H9 (cell line): ENCODE data around the gene KCNIP1. TPM values are rescaled to one million over a fixed set of nuclear protein-coding genes. Genes with fewer than 3 reads are reported as not detected.

Source experiments
- DNase-seq: peaks from one replicate; pipeline ENCODE4 v3.0.0-alpha.2; 2017
- H2AFZ ChIP-seq: one replicate; pipeline ENCODE4 v1.6.1; 2013; ENCODE audit warnings: mild to moderate bottlenecking, low read length, control low read depth, moderate library complexity
- H2AK5ac ChIP-seq: 2 replicates; pipeline ENCODE4 v1.6.1; 2013; ENCODE audit warnings: low read length, control low read depth, mixed read lengths; ENCODE audit not compliant: insufficient read length
- H2BK120ac ChIP-seq: one replicate; pipeline ENCODE4 v1.6.1; 2013; ENCODE audit warnings: low read depth, mild to moderate bottlenecking, low read length, control low read depth, inconsistent platforms; ENCODE audit not compliant: poor library complexity, severe bottlenecking
- H2BK12ac ChIP-seq: 2 replicates; pipeline ENCODE4 v1.6.1; 2013; ENCODE audit warnings: low read length, control low read depth, mixed read lengths, low read depth; ENCODE audit not compliant: insufficient read length
- H2BK15ac ChIP-seq: 2 replicates; pipeline ENCODE4 v1.6.1; 2013; ENCODE audit warnings: low read depth, low read length, control low read depth
- H2BK20ac ChIP-seq: one replicate; pipeline ENCODE4 v1.6.1; 2013; ENCODE audit warnings: low read depth, mild to moderate bottlenecking, low read length, control low read depth, inconsistent platforms; ENCODE audit not compliant: poor library complexity, severe bottlenecking
- H2BK5ac ChIP-seq: 2 replicates; pipeline ENCODE4 v1.6.1; 2013; ENCODE audit warnings: low read length, control low read depth, mixed read lengths; ENCODE audit not compliant: insufficient read length
- H3K14ac ChIP-seq: 2 replicates; pipeline ENCODE4 v1.6.1; 2013; ENCODE audit warnings: low read length, control low read depth; ENCODE audit not compliant: insufficient read depth
- H3K18ac ChIP-seq: 2 replicates; pipeline ENCODE4 v1.6.1; 2013; ENCODE audit warnings: low read depth, mild to moderate bottlenecking, mixed read lengths, low read length, control low read depth; ENCODE audit not compliant: insufficient read length
- H3K23ac ChIP-seq: 2 replicates; pipeline ENCODE4 v1.6.1; 2013; ENCODE audit warnings: low read length, control low read depth, mixed read lengths, low read depth; ENCODE audit not compliant: insufficient read length
- H3K23me2 ChIP-seq: 2 replicates; pipeline ENCODE4 v1.6.1; 2013; ENCODE audit warnings: low read depth, mild to moderate bottlenecking, mixed read lengths, low read length, control low read depth; ENCODE audit not compliant: insufficient read length, poor library complexity, severe bottlenecking
- H3K27ac ChIP-seq: 2 replicates; pipeline ENCODE4 v1.5.1; 2013; ENCODE audit warnings: low read length, control low read depth, mixed read lengths, low read depth; ENCODE audit not compliant: insufficient read length
- H3K27me3 ChIP-seq: 2 replicates; pipeline ENCODE4 v1.6.1; 2013; ENCODE audit warnings: low read length, control low read depth, inconsistent platforms; ENCODE audit not compliant: insufficient read depth
- H3K4ac ChIP-seq: 2 replicates; pipeline ENCODE4 v1.6.1; 2013; ENCODE audit warnings: low read depth, mild to moderate bottlenecking, control low read depth, inconsistent platforms, low read length, moderate library complexity
- H3K4me1 ChIP-seq: 2 replicates; pipeline ENCODE4 v1.6.1; 2013; ENCODE audit warnings: low read length, control low read depth, inconsistent platforms; ENCODE audit not compliant: insufficient read depth
- H3K4me2 ChIP-seq: 2 replicates; pipeline ENCODE4 v1.6.1; 2013; ENCODE audit warnings: low read length, control low read depth, mixed read lengths; ENCODE audit not compliant: insufficient read length, insufficient read depth
- H3K56ac ChIP-seq: 2 replicates; pipeline ENCODE4 v1.6.1; 2013; ENCODE audit warnings: low read depth, mild to moderate bottlenecking, mixed read lengths, low read length, control low read depth; ENCODE audit not compliant: insufficient read length
- H3K79me1 ChIP-seq: 2 replicates; pipeline ENCODE4 v1.6.1; 2013; ENCODE audit warnings: low read depth, mild to moderate bottlenecking, moderate library complexity, low read length, control low read depth, inconsistent platforms; ENCODE audit not compliant: insufficient read depth, poor library complexity, severe bottlenecking
- H3K79me2 ChIP-seq: 2 replicates; pipeline ENCODE4 v1.6.1; 2013; ENCODE audit warnings: low read length, control low read depth, inconsistent platforms; ENCODE audit not compliant: insufficient read depth
- H3K9ac ChIP-seq: 2 replicates; pipeline ENCODE4 v1.6.1; 2013; ENCODE audit warnings: low read length, control low read depth, mixed read lengths; ENCODE audit not compliant: insufficient read length; ENCODE audit errors: extremely low read depth
- H3K9me3 ChIP-seq: one replicate; pipeline ENCODE4 v1.6.1; 2013; ENCODE audit warnings: low read depth, low read length, inconsistent platforms; ENCODE audit not compliant: control insufficient read depth
- H3T11ph ChIP-seq: one replicate; pipeline ENCODE4 v1.6.1; 2013; ENCODE audit warnings: mild to moderate bottlenecking, low read length, control low read depth, inconsistent platforms
- H4K20me1 ChIP-seq: one replicate; pipeline ENCODE4 v1.6.1; 2013; ENCODE audit not compliant: control insufficient read depth, insufficient read length, insufficient read depth
- H4K5ac ChIP-seq: 2 replicates; pipeline ENCODE4 v1.6.1; 2013; ENCODE audit warnings: low read depth, mild to moderate bottlenecking, mixed read lengths, low read length, control low read depth; ENCODE audit not compliant: insufficient read length
- H4K8ac ChIP-seq: replicated peaks from 2 replicates; pipeline ENCODE4 v1.6.1; 2013; ENCODE audit warnings: low read length, control low read depth, mixed read lengths, low read depth; ENCODE audit not compliant: insufficient read length
- H4K91ac ChIP-seq: 2 replicates; pipeline ENCODE4 v1.6.1; 2013; ENCODE audit warnings: low read depth, mild to moderate bottlenecking, moderate library complexity, mixed read lengths, low read length, control low read depth; ENCODE audit not compliant: insufficient read length
- H3K27ac Mint-ChIP-seq, 3 experiments: 2 replicates in 2 of 3; 3 replicates in 1 of 3; pipeline ENCODE4 v1.8.0; 2020 to 2021; ENCODE audit warnings: mixed read lengths in 3 of 3, mild to moderate bottlenecking in 1 of 3, moderate library complexity in 1 of 3
- H3K27me3 Mint-ChIP-seq: 2 replicates; pipeline ENCODE4 v1.8.0; 2021; ENCODE audit warnings: low read depth, mild to moderate bottlenecking, moderate library complexity, mixed read lengths
- H3K36me3 Mint-ChIP-seq, 3 experiments: 2 replicates in 2 of 3; 3 replicates in 1 of 3; pipeline ENCODE4 v1.8.0; 2020 to 2021; ENCODE audit warnings: low read depth in 3 of 3, mixed read lengths in 3 of 3; ENCODE audit not compliant: insufficient read depth in 1 of 3
- H3K4me1 Mint-ChIP-seq, 2 experiments: 2 replicates each; pipeline ENCODE4 v1.8.0; 2020; ENCODE audit warnings: mixed read lengths in 2 of 2
- H3K4me3 Mint-ChIP-seq, 2 experiments: 2 replicates in 1 of 2; 3 replicates in 1 of 2; pipeline ENCODE4 v1.8.0; 2020 to 2021; ENCODE audit warnings: mild to moderate bottlenecking in 2 of 2, mixed read lengths in 2 of 2, moderate library complexity in 1 of 2
- H3K9me3 Mint-ChIP-seq, 2 experiments: 2 replicates in 1 of 2; 3 replicates in 1 of 2; pipeline ENCODE4 v1.8.0; 2020; ENCODE audit warnings: mild to moderate bottlenecking in 2 of 2, mixed read lengths in 2 of 2, moderate library complexity in 1 of 2
- CTCF ChIP-seq: fragments of 200-600 bp; sonication (generic); conservative IDR thresholded peaks from 3 replicates; pipeline ENCODE4 v1.8.0; 2021; ENCODE audit warnings: antibody characterized with exemption, mild to moderate bottlenecking
- WGBS: extraction: QIAGEN DNeasy Blood & Tissue Kit; methylation state at CpG from one replicate; pipeline ENCODE4 v1.1.7; 2013; ENCODE audit warnings: missing lambda C conversion rate, low lambda C conversion rate, mixed read lengths; ENCODE audit not compliant: insufficient read length; ENCODE audit errors: extremely low coverage; 5-methylcytosine and 5-hydroxymethylcytosine counted together
- total RNA-seq: library from RNA; stranded (reverse); gene quantifications from 2 replicates; pipeline ENCODE4 v1.2.1, GENCODE V29; 2021

KCNIP1 gene
- total RNA-seq, 1 experiment from 2014 or later = 0.63 TPM

- Histone ChIP-seq H3K14ac (peak overlapping the region; percentile 56; the same call in 1 of the 2 replicates), H3K27me3 (no peaks in the 10 kb centered on the region), H3K23ac (no peak overlapping the region), H4K8ac (no peak overlapping the region), H2BK120ac (no peak overlapping the region), H3K4me2 (no peak overlapping the region), H3K18ac (no peak overlapping the region), H3K4me1 (0 out of 2 replicates have a peak, but pooled peaks cover 2% of the 10 kb centered on the region), H3K56ac (no peak overlapping the region), H2BK15ac (no peak overlapping the region), H3K23me2 (no peaks in the 10 kb centered on the region), H2AFZ (no peak overlapping the region), H3K79me2 (no peaks in the 10 kb centered on the region), H2AK5ac (no peak overlapping the region), H4K20me1 (no peaks in the 10 kb centered on the region), H2BK12ac (no peak overlapping the region), H3K9me3 (no peaks in the 10 kb centered on the region), H2BK5ac (no peak overlapping the region), H3K27ac (no peak overlapping the region), H4K91ac (no peak overlapping the region), H3K4ac (no peak overlapping the region), H2BK20ac (no peak overlapping the region), H3K79me1 (no peaks in the 10 kb centered on the region), H3T11ph (no peak overlapping the region), H4K5ac (no peak overlapping the region), H3K9ac (no peak overlapping the region)
- H3K9me3 Mint-ChIP-seq = no peaks in the 10 kb centered on the region
- DNase-seq = no peak
- no peaks in the 10 kb centered on the region for H3K36me3 Mint-ChIP-seq
- no peak overlapping the region for H3K4me3 Mint-ChIP-seq
- no CpG with 5 or more reads among the region's 8 CpGs for WGBS
- H3K27me3 Mint-ChIP-seq = peaks cover 7% of the 10 kb centered on the region
- peak overlapping the region in 1 of 3 experiments; percentile 70; a peak in 2 of 7 replicates for H3K27ac Mint-ChIP-seq
- H3K4me1 Mint-ChIP-seq = peaks cover 3 to 4% of the 10 kb centered on the region in 2 experiments; a peak in 2 of 4 replicates
- no peak for TF ChIP-seq CTCF
These were observed 94.1 kb downstream of the KCNIP1 start for GRCh38 chr5:170597872-170598271.
